Kidney glomerular epithelial cell (primary cell): ENCODE measurements around the gene PRUNE2.

Source experiments
- DNase-seq: peaks from one replicate; lab custom pipeline; 2025; lab: John Stamatoyannopoulos, UW

PRUNE2 gene

GRCh38 chr9:76628155-76628554 is 277.8 kb downstream of the PRUNE2 start:
- DNase-seq: no peak

- no peak for DNase-seq
Measured at GRCh38 chr9:76626980-76627379, 278.9 kb downstream of the PRUNE2 start.

- no peak for DNase-seq
Measured at GRCh38 chr9:76626141-76626540, 279.8 kb downstream of the PRUNE2 start.

GRCh38 chr9:76624391-76625048 is 281.4 kb downstream of the PRUNE2 start:
- DNase-seq: no peak

- DNase-seq: no peak
Measured at GRCh38 chr9:76620996-76621395, 284.9 kb downstream of the PRUNE2 start.

- no peak for DNase-seq
Measured at GRCh38 chr9:76620581-76620980, 285.3 kb downstream of the PRUNE2 start.

- DNase-seq: no peak
Measured at GRCh38 chr9:76619640-76620039, 286.3 kb downstream of the PRUNE2 start.

GRCh38 chr9:76619197-76619596 is 286.7 kb downstream of the PRUNE2 start:
- no peak for DNase-seq

GRCh38 chr9:76618762-76619161 is 287.2 kb downstream of the PRUNE2 start:
- no peak for DNase-seq

GRCh38 chr9:76617497-76618175 is 288.3 kb downstream of the PRUNE2 start:
- no peak for DNase-seq

- DNase-seq: no peak
Measured at GRCh38 chr9:76616780-76617179, 289.1 kb downstream of the PRUNE2 start.

- no peak for DNase-seq
Measured at GRCh38 chr9:76615177-76615603, 290.7 kb downstream of the PRUNE2 start.

GRCh38 chr9:76613974-76614373 is 291.9 kb downstream of the PRUNE2 start:
- no peak for DNase-seq

- DNase-seq: no peak
Measured at GRCh38 chr9:76613150-76613781, 292.6 kb downstream of the PRUNE2 start.

GRCh38 chr9:76610011-76610352 is 295.9 kb downstream of the PRUNE2 start:
- no peak for DNase-seq

GRCh38 chr9:76609285-76610010 is 296.5 kb downstream of the PRUNE2 start:
- DNase-seq: no peak

GRCh38 chr9:76608575-76609273 is 297.2 kb downstream of the PRUNE2 start:
- no peak for DNase-seq

GRCh38 chr9:76607730-76608436 is 298.0 kb downstream of the PRUNE2 start:
- DNase-seq: no peak

- DNase-seq: no peak
Measured at GRCh38 chr9:76605321-76605900, 300.5 kb downstream of the PRUNE2 start.

GRCh38 chr9:76603931-76604570 is 301.9 kb downstream of the PRUNE2 start:
- no peak for DNase-seq
